Activated T-helper 1 cell treated with anti-CD3 and anti-CD28 coated beads, Interleukin-2, amount 50 U/mL, for 16 hours (primary cell): ENCODE measurements around the gene BMP7.
"Not testable (repeated sequence)": the region's sequence is repeated elsewhere in the genome, so short reads cannot be mapped to it uniquely, and the experiment has no call there.

ENCODE experiments used
- DNase-seq, 2 donors: peaks; one replicate each; pipeline ENCODE4 v3.0.0-alpha.2; 2020; ENCODE audit warnings: low read depth in 1 of 2, low spot score in 1 of 2

The BMP7 gene

DNA sequence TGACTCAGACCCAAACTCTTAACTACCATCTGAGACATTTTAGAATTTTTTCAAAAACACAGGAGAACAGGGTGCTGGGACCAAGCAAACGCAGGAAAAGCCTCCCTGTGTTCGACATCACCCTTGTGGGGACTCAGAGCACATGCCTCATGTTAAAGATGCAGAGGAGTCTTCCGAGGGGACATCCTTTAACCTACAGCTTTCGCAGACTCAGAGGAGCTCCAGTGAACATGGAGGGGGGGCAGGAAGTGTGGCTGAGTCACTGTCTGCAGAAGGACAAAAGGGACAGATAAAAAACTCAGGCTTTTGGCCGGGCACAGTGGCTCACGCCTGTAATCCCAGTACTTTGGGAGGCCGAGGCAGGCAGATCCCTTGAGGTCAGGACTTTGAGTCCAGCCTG lies 15.1 kb downstream of the BMP7 start:
- no peak for DNase-seq

DNA sequence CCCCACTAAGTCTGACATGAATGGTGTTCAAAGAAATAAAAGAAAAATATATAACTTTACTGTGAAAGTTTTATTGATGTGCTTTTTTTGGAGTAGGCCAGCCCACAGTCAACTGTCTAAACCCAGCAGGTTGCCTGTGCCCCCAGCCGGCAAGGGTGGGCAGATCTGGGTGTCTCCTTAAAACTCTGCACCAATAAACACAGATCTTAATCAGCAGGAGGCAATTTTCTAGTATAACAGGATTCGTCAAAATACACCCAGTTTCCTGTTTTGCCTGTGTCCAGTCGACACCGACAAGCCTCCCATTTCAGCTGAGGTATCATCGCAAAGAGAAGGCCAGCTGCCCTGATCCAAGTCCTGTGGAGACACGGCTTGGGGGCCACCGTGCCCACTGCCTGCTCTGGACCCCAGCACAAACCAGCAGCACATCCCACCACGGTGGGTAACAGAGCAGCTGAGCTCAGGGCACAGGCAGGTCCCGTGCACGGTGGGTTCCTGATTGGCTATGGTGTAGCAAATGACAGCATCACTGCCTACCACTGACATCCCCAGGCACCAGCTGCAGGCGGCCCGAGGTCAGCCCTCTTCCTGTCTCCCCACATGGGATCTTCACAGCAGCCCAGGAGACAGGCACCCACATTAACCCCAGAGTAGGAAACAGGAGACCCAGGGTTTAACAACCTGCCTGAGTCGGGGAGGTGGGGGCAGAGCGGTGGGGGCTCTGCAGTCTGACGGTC lies 15.7 kb downstream of the BMP7 start:
- no peak for DNase-seq

DNA sequence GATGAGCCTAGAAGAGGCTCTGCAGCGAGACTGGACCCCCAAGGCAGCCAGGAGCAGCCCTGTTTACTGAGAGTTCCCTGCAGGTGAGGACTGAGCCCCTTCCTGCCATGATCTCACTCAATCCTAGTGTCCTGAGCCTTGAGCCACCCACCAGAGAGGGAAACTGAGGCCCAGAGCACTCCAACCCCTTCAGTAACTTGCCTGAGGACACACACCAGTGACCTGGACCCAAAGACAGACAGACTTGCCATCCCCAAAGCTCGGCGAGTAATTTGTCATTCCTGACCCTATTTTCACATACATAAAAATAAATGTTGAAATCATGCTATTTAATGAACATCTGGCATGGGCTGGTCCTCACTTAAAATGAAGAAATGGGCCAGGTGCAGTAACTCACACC lies 16.7 kb downstream of the BMP7 start:
- no peak for DNase-seq

DNA sequence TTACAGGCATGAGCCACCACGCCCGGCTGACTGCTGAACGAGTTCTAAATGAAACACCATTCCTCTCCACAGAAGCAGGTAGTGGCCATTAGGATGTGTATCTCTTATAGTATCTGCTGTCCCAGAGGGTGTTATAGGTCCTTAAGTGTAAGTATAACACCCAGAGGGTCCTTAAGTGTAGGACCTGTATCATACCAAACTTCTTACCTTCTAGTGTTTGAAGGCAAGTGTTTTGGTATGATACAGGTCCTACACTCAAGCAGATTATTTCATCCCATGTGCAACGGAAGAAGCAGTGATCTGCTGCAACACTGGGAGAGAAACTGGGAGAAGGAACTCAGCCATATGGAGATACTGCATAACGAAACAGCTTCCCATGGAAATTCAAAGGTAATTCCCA lies 17.4 kb downstream of the BMP7 start:
- DNase-seq: no peak

DNA sequence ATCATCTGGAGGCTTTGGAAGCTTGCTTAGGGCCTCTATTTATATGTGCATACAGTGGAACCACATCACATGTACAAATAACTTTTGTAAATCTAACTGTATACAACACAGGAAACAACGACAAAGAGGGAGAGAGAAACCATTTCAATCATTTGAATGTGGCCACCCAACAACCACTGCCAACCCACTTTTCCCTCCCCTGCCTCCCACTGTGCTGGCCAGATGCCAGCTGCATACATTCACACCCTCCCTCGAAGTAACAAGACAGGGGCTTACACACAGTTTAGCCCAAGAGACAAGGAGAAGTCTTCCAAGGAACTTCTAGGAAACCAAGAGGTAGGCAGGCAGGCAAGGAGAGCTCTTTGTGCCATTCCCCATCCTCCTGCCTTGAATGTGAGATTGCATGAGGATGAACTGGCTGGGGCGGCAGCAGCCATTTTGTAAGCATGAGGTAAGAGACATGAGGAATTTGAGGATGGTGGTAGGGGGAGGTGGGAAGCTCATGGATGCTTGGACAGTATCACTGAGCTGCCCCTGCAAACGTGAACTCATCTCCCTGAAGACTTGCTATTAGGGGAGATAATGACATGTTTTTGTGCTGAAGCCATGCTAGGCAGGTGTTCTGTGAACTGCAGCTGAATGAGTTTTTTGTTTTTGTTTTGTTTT lies 18.2 kb downstream of the BMP7 start:
- no peak for DNase-seq

DNA sequence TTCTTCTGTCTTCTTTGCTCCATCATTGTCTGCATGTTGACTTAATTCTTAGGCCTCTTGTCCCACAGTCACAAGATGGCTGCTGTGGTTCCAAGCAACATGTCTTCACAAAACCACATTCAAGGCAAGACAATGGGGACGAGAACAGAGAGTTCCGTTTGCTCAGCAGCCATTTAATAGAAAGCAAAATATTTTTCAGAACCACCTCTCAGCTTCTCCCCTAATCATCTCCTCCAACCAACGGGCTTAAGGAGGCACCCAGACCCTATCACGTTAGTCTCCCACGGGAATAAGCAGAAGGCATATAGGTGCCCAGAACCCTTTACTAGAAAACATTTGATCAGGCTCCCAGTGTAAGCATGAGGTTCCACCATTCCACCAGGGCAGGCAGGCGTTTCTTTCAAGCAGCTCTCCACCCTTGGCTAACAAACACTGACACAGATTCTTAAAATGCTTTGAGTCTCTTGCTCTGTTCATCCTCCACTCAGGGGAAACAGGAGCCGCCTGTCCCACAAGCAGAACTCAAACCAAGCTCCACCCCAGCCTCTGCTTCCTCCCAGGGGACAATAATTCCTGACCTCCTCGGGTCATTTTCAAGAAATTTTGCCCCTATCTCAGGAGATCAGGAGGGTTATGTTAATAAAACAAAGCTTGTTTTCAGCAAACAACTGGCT lies 19.0 kb downstream of the BMP7 start:
- DNase-seq: no peak

DNA sequence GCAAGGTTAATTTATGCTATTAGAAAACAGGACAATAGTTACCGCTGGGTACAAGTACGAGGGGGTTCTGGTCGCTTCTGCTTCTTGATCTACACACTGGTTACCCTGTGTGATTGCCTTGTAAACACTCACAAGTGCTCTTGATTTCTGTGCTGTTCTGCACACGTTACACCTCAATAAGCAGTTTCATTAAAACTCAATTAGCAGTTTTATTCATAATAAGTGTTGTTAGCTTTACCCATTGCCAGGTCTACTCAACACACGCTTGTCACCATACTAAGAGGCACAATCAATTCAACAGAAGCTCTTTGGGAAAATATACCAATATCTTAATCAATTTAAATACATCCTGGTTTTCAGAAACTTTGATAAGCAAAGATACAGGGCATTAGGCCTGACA lies 20.4 kb downstream of the BMP7 start:
- no peak for DNase-seq

DNA sequence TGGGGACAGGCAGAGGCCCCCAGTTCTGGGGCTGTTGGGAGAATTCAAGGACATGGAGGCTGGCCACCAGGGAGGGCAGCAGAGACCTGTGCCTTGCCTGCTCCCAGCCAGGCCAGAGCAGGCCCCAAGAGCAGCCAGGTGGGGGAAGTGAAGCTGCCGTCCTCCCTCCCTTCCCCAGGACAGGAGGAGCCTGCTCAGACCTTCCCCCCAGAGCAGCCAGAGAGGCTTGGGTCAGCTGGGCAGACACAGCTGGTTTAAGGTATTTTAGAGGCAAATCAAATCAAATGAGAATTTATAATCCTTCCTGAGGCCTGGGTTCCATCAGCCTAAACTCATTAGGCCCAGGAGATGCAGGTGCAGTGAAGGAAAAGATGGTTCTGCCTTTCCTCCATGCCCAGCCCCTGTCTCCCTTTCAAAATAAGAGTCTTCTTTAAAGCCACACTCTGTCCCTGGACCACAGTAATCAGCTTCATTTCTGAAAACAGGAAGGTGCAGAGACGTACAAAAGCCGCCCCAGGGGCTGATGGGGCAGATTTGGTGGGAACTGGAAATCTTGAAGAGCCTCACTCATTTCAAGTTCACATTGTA lies 21.7 kb downstream of the BMP7 start:
- DNase-seq: no peak

DNA sequence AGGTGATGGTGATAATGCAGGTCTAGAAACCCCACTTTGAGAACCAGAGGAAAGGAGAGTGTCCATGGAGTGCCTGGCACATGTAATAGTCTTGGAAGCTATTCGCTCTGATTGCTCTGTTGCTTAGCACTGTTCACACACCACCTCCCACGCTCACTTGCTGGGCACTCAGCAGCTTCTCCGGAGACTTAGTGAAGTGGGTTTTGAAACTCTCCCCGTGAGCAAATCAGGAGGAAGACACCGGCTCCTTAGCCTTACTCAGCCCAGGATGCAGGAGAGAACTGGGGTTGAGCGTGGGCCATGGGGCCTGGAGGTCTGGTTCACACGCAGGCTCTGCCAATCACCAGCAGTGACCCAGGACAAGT lies 22.2 kb downstream of the BMP7 start:
- no peak for DNase-seq

DNA sequence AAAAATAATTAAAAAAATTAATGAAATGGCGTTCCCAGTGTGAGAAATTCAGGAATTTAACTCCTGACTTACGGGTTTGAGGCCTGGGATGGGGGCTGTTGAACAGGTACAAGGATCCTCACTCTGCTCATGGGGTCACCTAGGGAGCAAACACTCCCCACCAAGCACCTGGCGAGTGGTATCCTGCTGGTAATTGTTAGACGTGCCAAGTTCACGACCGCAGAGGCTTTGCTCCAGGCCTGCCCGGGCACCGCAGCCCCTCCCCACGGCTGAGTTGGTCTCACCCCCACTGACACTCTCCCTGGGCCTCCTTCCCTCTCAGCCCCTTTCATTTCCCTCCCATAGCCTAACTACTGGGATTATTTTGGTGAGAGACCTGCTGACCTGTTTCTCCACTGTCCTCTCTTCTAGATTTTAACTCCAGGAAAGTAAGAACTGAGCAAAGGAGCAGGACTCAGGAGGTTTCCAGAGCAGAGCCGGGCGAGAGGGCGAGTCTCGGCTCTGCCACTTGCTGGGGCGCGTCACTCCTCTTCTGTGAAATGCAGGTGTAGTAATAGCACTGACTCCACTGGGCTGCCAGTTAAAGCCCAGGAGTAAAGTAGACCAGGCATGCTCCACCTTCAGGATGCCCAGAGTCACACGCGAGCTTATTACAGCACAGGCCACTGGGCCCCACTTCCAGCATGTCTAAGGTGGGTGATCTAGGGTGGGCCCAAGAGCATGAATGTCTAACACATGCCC lies 22.8 kb downstream of the BMP7 start:
- no peak for DNase-seq

DNA sequence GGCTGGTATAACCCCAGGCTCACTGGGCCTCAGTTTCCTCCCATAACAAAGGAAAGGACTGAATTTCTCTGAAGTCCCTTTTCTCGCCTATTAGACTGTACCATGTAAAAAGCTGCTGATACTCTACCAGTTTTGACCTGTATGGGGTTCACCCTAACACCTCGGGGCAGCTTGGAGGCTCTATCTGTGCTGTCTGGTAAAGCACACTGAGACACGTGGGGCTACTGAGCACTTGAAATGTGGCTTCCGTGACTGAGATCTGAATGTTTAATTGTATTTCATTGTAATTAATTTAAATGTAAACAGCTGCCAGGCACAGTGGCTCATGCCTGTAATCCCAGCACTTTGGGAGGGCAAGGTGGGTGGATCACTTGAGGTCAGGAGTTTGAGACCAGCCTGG lies 24.0 kb downstream of the BMP7 start:
- DNase-seq: no peak

DNA sequence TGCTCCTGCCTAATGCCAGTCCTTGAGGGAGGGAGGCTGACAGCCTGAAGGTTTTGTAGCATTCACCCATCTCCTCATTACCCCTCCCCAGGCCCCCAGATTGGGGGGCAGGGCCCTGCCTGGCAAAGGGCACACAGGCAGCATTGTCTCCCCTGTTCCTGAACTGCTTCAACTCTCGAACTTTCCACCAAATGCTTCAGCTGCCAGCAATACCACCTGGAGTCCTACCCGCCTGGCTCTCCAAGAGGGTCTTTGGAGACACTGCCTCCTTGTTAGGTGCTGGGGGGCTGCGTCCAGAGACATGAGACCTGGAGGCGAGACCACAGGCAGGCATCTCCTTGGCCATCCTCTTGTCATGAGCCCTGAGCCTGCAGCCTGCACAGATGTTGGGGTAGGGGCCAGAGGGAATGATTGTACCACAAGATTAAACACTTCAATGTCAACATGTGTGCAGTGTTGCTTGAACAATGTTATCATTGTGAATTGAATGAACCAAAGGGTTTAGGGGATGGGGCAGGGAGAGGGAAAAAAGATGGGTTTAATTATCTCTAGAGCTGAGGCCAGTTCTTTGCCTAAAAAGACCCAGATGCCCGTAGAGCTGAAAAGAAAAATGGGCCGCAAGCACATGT lies 25.0 kb downstream of the BMP7 start:
- no peak for DNase-seq

DNA sequence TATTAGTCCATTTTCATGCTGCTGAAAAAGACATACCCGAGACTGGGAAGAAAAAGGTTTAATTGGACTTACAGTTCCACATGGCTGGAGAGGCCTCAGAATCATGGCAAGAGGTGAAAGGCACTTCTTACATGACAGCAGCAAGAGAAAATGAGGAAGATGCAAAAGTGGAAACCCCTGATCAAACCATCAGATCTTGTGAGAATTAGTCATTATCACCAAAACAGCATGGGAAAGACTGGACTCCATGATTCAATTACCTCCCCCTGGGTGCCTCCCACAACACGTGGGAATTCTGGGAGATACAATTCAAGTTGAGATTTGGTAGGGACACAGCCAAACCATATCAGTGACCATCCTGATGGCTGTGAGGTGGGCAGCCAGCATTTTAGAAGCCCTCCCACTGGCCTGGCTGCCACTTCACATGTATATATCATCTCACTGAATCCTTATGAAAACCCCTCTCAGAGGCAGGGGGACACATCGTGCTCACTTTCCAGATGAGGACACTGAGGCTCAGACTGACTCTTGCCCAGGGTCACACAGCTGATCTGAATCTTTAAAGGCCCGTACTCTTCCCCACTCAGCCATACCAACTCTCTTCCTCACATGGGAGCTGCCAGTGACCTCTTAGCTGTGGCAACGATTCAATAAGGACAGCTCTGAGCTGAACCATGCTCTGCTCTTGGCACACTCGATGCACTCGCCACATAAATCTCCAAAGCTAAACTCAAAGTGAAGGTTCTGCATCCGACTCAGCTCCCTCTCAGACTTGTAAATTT lies 25.7 kb downstream of the BMP7 start:
- no peak for DNase-seq

DNA sequence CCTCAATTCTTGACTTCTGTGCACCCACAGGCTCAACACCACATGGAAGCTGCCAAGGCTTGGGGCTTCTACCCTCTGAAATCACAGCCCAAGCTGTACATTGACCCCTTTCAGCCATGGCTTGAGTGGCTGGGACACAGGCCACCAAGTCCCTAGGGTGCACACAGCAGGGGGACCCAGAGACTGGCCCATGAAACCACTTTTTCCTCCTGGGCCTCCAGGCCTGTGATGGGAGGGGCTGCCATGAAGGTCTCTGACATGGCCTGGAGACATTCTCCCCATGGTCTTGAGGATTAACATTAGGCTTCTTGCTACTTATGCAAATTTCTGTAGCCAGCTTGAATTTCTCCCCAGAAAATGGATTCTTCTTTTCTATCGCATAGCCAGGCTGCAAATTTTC lies 26.7 kb downstream of the BMP7 start:
- DNase-seq: not testable (repeated sequence)

DNA sequence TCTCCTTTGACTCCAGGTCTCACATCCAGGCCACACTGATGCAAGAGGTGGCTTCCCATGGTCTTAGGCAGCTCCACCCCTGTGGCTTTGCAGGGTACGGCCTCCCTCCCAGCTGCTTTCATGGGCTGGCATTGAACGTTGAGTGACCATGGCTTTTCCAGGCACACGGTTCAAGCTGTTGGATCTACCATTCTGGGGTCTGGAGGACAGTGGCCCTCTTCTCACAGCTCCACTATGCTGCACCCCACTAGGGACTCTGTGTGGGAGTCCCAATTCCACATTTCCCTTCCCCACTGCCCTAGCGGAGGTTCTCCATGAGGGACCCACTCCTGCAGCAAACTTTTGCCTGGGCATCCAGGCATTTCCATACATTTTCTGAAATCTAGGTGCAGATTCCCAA lies 27.1 kb downstream of the BMP7 start:
- not testable (repeated sequence) for DNase-seq

DNA sequence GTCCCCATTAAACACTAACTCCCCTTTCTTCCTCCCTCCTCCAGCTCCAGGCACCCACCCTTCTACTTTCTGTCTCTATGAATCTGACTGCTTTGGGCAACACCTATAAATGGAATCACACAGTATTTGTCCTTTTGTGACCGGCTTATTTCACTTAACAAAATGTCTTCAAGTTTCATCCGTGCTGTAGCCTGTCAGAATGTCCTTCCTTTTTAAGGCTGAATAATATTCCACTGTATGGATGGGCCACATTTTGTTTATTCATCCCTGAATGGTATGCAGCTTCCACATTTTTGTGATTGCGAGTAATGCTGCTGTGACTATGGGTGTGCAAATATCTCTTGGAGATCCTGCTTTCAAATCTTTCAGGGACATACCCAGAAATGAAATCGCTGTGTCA lies 28.4 kb downstream of the BMP7 start:
- no peak for DNase-seq

DNA sequence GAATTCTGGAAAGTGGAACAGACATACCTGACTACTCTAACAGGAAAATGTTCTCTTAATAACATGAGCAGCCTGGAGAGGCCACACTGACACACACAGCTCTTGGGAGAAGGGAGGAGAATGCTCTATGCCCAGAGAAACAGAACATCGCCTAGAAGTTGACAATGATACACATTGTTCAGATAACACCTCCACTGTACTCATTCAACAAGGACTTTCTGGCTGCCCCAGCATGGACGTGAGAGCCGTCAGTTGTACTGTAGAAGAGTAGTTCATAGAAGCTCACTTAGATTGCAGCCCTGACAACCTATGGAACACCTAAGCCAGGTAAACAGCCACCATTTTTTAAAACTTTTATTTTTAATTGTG lies 28.9 kb downstream of the BMP7 start:
- no peak for DNase-seq

DNA sequence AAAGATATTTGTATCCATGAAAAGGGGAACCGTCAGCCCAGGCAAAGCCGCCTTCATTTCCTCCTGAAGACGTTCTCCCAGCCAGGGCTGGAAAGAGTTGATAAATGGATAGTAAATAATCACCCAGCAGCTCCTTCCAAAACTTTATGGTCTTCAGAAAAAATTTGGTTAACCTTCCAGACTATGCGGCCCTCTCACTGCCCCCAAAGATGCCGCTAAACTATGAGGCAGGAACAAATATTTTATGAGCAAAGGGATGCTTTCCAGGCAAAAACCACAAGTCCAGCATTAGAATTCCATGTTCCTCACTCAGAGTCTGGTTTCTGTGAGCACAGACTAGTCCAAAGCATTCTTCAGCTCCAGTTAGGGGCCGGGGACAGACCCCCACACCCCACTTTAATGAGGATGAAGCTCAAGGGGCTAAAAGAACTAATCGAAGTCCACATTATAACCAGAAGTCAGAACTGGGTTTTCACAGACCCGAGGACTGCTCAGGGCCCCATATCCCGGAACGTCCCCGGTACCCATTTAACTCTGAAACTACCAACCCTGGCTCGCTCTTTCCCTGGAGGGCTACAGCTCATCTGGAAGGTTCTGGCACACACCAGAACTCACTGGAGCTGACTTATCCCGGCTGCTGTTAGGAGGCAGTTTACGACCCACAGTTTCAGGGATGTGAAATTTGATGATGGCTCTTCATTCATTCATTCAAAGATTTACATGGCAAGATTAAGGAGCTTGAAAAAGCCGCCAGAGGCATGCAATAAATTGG lies 29.4 kb downstream of the BMP7 start:
- DNase-seq: no peak

DNA sequence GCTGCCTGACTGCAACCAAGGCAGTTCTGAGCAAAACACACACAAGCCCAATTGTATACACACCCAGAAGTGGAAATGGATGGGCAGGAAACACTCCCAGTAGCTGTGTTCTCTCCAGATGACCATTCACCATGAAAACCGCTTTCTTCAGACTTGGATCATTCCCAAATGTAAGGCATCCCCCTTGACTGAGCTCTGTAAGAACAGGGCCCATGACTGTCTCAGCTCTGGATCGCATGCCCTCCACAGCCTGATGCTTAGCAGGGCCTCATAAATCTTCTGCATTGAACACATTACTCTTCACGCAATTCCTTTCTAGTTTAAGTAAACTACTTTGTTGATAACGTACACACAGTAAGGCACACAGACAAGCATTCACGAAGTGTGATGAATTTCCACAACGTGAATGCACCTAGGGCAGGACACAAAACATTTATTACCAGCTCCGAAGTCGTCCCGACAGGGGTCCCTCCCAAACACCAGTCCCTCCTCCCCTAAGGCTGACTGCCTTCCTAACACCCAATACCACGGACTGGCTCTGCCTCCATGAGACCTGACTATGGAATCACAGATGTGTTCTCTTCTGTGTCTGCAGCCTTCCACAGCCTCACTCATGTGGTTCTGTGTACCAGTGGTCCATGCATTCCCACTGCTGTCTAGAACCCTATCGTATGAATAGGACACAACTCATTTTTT lies 31.7 kb downstream of the BMP7 start:
- no peak for DNase-seq
